GM21515 (cell line): ENCODE results near the gene MMD.
"Not testable (repeated sequence)": the region's sequence is repeated elsewhere in the genome, so short reads cannot be mapped to it uniquely, and the experiment has no call there.

Source experiments
- ATAC-seq: cut with Tn5 transposase; IDR thresholded peaks from one replicate; pipeline ENCODE4 v1.9.1; 2021; ENCODE audit not compliant: unreplicated experiment

The MMD gene, protein sequence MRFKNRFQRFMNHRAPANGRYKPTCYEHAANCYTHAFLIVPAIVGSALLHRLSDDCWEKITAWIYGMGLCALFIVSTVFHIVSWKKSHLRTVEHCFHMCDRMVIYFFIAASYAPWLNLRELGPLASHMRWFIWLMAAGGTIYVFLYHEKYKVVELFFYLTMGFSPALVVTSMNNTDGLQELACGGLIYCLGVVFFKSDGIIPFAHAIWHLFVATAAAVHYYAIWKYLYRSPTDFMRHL

DNA sequence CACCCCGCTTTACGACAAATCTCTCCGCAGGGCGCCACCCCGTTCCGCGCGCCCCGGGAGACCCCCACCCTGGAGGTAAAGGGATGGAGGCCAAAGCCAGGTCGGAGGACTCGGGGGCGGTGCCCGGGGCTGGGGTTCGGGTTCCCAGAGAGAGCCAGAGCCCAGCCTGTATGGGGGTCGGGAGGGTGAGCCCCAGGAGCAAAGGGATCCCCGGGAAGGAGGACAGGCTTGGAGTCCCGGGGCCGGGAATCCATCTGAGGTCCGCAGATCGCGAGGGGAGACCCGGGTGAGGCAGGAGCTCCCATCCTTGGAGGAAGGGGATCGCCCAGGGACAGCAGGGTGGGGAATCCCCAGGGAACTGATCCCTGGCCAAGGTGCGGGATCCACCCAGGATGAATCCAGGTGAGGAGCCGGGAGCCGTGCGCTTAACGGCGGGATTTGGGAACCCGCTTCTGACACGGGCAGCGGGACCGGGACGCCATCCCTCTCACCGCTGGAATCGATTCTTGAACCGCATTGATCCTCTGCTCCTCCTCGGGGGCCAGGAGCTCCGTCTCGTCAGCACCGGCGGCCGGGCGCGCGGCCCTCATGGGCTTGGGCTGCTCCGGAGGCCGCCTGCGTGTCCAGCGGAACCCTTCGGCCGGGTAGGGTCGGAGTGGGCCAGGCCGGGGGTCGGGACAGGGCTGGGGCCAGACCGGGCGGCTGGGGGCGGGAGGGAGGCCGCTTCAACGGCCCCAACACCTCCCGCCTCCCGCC, at the start of gene MMD:
Gene MMD (minus strand): TSS at position 657 of the 756 bp plus-strand sequence. CDS start 140 bp downstream, at position 517.
- ATAC-seq: peak; percentile 29

DNA sequence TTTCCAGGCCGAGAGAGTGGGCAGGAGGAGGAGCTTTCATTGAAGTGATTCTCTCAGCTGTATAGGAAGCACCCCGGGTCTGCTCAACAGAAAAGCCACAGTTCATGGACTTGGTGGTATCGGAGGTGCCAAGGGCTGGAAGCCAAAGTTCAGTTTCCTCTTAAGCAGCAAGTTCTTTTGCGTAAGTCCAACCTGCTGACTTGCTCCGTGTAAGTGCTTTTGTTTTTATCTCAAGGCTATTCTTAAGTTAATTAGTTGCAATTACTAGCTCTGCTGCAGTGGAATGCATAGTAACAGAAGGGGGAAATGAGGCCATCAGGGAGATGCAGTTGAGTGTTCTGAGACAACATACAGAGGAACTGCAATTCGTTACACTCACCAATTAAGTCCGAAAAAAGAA, 45.0 kb upstream of the MMD start:
- no peak for ATAC-seq

DNA sequence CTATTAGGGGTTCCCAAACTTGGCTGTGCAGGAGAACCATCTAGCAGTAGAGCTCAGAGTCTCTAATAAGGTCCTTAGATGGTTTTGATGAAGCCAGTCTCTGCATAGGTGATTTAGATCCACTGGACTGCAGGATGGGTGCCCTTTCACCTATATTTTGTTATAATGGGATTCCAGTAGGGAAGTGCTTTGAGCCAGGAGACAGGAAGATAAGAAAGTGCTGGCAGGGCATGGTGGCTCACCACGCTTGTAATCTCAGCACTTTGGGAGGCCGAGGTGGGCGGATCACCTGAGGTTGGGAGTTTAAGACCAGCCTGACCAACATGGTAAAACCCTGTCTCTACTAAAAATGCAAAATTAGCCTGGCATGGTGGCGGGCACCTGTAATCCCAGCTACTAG, 44.1 kb upstream of the MMD start:
- not testable (repeated sequence) for ATAC-seq

DNA sequence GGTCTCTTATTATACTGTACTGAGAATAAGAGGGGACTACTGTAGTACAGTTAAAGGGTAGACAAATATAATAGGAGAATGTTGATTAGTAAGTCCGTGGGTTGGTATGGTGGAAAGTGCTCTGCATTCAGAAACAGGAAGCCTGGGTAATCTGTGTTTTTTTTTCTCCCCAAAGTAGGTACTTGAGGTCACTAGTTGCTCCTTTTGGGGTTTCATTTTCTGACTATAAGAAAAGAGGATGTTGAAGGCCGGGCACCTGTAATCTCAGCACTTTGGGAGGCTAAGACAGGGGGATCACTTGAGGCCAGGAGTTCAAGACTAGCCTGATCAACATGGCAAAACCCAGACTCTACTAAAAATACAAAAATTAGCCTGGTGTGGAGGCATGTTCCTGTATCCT, 42.0 kb upstream of the MMD start:
- peak; percentile 73 for ATAC-seq

DNA sequence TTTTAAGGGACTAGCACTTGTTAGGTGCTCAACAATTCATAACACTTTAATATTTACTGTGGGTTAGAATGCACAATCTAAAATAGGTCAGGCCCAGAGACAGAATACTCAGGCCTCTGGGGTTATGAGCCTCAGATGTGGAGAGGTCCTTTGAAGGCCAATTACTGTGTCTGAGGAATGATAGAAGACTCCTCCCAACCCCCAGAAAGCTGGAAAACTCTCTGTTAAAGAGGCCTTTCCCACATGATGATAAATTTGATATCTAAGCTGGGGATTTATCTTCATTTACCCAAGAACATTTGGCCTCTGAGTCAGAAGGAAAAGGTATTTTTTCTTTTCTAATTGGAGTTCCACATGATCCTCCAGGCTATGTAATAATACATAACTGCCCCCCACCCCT, 41.1 kb upstream of the MMD start:
- ATAC-seq: no peak

DNA sequence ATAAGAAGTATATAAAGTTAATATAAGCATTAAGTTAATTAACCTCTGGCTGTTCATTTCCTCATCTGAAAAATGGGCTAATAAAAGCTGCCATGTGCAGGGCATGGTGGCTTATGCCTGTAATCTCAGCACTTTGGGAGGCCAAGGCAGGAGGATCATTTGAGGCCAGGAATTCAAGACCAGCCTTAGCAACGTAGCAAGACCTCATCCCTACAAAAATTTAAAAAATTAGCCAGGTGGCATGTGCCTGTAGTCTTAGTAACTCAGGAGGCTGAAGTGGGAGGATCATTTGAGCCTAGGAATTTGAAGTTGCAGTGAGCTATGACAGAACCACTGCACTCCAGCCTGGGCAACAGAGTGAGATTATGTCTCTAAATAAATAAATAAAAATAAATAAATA, 40.6 kb upstream of the MMD start:
- no peak for ATAC-seq

DNA sequence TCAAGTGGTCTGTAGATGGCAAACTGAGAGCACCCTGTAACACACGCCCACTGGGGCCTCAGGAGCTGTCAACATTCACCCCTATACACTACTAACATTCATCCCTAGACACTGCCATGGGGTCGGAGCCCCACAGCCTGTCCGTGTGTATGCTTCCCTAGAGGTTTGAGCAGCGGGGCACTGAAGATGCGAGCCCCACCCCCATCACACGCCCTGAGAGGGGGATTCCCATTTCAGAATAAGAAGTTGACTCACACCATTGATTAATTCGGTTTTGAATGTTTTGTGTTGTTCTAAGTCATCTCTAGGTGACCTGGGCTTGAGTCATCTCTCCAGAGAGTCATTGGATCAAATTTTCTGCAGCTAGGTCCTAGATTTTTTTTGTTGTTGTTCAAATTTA, 37.3 kb upstream of the MMD start:
- no peak for ATAC-seq

DNA sequence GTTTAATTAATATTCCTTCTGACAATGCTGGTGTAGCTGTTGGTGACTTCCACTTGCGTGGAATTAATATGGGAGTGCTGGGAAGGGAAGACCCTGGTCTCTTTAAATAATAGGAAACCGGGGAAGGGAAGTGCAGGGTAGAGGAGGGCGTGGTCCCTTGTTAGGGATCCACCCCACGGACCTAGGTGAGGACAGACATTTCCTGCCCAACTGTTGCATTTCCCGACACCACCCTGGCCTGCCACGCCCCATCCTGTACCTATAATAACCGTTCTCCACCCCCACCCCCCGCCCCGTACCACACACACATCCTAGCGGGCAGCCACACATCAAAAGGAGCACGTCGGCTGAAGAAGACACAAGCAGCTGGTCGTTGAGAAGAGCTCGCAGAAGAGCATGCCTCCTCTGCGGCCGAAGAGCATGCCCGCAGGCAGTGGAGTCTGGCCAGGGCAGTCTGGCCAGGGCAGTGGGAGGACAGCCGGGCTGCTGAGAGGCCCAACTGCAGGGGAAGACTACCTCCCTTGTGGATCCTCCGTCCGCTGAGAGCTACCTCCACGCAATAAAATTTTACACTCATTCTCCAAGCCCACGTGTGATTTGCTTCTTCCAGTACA, 36.8 kb upstream of the MMD start:
- ATAC-seq: no peak

DNA sequence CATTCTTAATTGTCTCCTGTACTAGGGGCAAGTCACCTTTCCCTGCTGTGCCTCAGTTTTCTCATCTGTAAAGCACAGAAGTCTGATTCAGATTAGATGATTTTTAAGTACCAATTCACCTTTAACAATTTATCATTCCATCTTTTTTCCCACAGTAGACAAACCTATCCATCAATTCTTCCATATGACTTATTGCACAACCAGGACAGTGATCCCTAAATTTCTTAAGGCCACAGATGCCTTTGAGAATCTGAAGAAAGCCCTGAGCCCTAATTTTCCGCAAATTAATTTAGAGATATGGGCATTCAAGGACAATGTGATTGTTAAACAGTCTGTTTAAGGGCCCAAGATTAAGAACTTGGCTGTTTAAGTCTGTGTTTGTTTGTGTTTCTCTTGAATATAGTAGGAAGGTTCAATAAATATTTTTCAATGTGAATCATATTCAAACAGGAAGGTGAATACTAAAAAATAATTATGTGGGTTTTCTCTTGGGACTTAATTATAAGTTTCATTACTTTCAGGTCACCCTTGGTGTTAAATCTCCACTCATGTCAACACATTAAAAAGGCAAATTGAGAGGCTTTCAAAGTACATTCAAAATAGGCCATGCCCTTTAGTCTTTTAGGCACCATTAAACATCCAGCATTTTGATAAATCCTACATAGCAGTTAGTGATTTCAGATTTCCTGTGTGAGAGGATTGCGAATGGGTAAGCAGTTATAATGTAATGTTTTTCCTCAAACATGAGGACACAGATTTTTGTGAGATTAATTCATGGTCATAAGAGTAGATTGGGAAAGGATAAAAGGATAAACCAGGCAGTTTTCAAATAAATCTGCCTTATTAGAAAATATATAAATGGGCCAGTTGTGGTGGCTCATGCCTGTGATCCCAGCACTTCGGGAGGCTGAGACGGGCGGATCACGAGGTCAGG, 34.9 kb upstream of the MMD start:
- no peak for ATAC-seq

DNA sequence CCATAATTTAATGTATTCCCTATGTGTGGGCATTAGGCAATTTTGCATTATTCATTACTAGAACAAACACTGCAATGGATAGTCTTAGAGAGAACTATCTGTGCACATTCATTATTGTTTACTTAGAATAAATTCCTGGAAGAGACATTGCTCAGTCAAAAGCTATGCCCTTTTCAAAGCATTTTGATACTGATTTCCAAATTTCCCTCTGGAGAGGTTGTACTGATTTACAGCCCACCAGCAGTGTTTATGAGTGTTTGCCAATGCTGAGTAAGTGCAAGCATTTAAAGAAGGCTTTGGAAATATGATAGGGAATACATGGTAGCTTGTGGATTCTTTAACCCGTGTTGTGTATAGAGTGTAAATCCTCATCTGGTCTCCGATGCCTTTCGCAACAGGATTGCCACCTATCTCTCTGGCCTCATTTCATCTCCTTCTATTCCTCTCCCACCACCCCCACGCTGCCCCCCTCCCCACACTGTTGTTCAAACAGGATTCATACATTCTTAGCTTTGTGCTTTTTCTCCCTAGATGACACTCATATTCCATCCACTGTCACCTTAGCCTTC, 33.4 kb upstream of the MMD start:
- no peak for ATAC-seq

DNA sequence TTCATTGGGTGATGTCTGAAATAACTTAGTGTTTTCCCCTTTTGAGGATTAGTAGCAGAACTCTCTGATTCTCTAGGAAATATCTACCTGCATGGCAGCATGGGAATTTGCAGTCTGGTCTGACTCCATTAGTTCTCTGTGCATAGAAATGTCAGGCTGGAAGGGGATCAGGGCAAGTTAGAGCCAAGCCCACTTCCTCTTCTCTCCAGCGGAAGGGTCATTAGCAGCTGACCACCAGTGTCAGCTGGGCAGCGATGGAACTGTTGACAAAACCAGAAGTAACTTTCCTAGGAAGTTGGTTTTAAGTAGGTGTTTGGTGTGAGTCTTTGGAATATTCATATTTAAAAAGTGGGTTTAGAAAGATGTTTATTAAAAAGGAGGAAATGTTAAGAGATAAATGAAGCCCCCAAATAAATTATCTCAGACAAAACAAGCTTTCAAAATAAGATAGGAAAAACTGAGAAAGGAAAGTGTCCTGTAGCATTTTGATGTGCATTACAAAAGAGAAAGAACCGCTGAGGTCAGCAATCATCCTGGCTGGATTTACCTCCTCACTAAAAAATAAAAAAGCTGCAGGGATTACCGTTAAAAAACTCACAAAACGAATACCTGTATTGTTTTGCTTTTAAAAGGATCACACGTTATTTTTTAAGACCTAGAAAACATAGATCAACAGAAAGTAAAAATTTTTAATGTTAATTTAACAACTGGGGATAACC, 32.4 kb upstream of the MMD start:
- no peak for ATAC-seq

DNA sequence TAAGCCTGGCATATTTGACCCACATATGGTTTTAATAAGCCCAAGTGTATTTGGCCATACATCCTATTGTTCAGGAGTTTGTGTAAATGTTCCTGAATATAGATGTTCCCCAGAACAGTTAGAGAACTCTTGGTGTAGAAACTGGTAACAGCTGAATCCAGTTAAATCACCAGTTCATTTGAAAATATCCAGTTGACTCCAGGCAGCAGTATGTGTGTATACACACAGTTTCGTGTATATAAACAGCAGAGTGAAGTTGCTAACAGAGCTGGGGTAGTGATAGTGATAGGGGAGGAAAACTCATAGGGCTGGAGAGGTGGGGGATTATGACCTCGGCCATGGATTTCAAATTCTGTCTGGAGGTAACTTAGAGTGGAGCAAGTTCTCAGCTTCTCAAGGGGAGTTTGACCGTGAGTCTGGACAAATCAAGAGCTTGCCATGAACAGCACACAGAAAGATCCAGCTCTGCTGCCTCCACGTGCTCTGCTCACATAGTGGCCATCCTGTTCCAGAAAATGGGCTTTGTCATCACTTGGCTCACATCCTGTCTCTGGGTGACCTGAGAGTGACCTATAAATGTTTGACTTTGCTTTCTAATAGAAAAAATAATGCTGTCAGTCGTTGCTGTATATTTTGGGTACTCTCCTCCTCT, 30.6 kb upstream of the MMD start:
- no peak for ATAC-seq

DNA sequence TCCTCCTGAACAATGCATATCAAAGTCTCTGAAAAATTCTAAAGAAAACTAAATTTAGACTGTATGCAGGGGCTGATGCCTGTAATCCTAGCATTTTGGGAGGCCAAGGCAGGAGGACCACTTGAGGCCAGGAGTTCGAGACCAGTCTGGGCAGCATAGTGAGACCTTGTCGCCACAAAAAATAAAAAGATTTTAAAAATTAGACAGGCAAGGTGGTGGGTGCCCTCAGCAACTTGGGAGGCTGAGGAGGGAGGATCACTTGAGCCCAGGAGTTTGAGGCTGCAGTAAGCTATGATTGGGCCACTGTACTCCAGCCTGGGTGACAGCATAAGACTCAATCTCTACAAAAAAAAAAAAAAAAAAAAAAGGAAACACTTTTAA, 30.1 kb upstream of the MMD start:
- ATAC-seq: no peak

DNA sequence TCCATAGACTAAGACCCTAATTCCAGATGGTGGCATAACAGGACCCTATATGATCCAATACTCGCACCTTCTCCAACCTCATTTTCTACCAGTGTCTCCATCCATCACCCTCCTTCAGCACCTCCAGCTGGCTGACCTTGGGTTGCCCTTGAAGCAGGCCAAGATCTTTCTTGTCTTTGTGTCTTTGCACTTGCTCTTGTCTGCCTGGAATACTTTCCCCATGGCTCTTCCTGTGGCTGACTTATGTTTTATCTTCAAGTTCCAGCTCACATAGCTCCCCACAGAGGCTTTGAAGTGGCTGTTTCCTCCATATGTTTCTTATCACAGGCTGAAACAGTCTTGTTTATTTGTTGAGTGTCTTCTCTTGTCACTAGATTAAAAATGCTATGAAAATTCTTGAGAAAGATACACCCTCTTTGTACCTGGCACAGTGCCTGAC, 29.6 kb upstream of the MMD start:
- ATAC-seq: no peak

DNA sequence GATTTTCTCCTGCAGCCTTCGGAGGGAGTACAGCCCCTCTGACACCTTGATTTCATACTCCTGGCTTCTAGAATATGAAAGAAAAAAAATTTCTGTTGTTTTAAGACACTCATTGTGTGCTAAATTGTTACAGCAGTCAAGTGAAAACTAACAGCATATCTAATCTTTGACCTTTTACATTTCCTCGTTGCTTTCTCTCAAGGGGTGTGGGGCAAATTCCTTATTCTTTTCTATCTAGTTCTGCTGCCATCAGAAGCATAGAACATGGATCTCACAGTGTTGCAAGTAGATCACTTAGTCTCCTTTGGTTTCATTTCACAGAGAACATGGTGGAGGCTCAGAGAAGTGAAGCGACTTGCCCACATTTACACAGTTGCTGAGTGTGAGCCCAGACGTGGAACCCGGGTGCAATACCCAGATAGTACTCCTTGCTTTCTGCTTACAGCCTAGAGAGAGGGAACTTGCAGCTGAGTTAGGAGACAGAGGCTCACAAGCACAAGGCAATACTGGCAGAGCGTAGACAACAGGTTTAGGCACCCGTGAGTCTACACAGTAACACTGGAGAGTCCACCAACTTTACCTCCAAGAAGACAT, 28.7 kb upstream of the MMD start:
- ATAC-seq: no peak

DNA sequence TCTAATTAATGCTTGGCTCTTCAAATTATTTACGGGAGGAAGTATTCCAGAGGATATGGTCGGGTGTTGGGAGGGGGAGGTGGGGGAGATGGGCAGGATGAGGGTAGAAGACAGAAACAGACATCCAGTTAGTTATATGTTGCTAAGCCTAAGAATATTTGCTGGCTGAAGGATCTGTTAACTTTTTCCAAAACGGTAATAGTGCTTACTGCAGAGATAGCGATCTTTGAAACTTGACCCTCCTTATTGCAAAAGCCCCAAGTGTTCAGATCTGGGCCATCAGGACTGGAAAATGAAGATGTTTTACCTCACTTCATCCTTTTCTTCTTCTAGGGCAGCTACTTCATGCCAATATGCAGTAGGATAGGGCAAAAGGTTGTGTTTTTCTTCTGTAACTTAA, 27.0 kb upstream of the MMD start:
- no peak for ATAC-seq

DNA sequence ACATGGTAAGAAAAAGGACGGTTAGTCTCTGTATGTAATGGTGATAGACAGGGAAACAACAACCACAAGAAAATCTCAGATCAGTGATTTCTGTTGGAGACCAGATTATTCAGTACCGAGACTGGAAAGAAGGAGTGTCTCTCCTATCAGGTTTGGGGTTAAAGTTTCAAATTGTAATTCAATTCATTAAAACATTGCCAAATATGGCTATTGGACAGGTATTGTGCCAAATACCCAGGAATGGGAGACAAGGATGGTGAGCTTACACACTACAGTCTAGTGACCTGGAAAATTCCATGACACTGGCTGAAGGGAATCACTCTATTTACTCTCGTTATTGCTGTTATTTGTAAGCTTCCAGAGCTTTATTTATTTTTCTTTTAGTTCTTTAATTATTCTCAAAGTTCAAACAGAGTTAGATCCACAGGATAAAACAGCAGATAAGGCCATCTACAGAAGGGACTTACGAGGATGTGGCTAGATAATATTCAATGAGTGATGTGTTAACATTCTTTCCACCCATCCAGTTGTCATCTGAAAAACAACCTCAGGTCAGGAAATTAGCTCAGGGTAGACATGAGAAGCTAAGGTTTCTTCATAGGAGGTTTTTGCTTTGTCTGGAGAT, 25.1 kb upstream of the MMD start:
- no peak for ATAC-seq

DNA sequence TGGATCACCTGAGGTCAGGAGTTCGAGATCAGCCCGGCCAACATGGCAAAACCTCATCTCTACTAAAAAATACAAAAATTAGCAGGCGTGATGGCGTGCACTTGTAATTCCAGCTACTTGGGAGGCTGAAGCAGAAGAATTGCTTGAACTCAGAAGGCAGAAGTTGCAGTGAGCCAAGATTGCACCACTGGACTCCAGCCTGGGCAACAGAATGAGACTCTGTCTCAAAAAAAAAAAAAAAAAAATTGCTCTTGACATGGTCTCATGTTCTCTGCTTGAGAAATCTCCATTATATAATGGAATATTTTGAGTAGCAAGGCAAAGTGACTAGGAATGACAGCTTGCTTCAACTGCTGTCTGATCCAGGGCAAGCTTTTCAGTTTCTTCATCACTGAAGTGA, 24.4 kb upstream of the MMD start:
- not testable (repeated sequence) for ATAC-seq
